NCI-H2107 treated with DMSO at 0.1 percent for 48 hours (cell line): ENCODE results near the gene LCE3B.

Experiments
- DNase-seq: peaks from one replicate; lab custom pipeline; 2025; ENCODE audit not compliant: unreplicated experiment; lab: John Stamatoyannopoulos, UW

The LCE3B gene

DNA sequence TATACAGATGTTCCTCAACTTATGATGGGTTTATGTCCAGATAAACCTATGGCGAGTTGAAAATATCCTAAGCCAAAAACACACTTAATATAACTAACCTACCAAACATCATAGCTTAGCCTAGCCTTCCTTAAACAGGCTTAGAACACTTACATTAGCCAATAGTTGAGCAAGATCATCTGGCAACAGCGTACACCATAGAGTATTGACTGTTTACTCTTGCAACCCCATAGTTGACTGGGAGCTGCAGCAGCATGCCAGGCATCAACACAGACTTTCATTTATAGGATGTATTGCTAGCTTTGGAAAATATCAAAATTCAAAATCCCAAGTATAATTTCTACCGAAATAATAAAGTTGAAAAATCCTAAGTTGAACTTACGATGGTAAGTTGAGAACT, 44.1 kb downstream of the LCE3B start:
- no peak for DNase-seq

DNA sequence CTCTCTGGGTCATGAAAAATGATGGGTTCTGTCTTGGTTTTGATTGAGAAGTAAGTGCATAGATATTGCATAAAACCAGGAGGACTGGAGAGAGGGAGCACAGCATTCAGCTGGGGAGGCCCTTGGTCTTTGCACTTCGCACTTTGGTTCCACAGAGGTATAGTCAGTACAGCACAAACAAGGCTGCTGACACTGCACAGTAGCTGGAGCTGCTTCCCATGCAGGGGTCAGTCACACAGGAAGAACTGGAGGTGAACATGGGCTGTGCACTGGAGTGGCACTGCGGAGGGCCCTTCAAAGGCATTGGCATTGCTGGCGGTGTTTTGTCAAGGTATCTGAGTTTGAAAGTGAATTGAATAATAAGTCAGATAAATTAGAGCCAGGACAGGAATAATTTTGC, 45.0 kb downstream of the LCE3B start:
- DNase-seq: no peak

DNA sequence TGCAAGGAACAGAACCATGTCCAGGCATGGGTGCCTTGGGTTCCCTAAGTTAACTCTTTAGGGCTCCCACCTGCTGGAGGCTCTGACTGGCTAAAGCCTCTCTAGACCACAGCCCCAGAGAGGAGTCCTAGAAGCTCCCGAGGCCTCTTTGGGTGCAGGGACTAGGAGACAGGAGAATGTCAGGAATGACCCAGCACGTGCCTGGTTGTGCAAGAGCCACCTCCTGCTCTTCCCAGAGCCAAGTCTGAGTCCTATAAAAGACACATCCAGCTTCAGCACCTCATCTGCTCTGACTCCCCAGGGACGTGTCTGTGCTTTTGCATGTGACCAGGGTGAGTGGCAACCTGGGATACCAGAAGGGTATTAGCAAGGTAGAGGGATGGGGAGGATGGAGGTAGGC, 49.5 kb downstream of the LCE3B start, which contains the start of gene LCE2D:
Gene LCE2D, plus strand, starts transcription at position 283 of the 400 bp plus-strand sequence. CDS start 726 bp downstream, outside the sequence.
- no peak for DNase-seq
